HepG2 (cell line): Measurements from ENCODE around the gene TMEM95. TPM values are rescaled to one million over a fixed set of nuclear protein-coding genes. Genes with fewer than 3 reads are reported as not detected.

Experiments
- CEBPB ChIP-seq: IDR thresholded peaks from 2 replicates; pipeline ENCODE4 v1.6.1; 2011; ENCODE audit warnings: low read depth, low read length, improper control_type of control experiment, borderline replicate concordance
- CHD2 ChIP-seq: IDR thresholded peaks from 2 replicates; pipeline ENCODE4 v1.6.1; 2011; ENCODE audit warnings: low read depth, low read length, improper control_type of control experiment
- FOXM1 ChIP-seq: sonication (generic); formaldehyde crosslinking; IDR thresholded peaks from 2 replicates; pipeline ENCODE4 v1.5.0; 2020; ENCODE audit warnings: missing genetic modification reagents
- KLF6 ChIP-seq: IDR thresholded peaks from 2 replicates; pipeline ENCODE4 v1.8.0; 2016; ENCODE audit warnings: missing biosample characterization, missing genetic modification reagents
- MTF1 ChIP-seq: sonication (generic); formaldehyde crosslinking; IDR thresholded peaks from 2 replicates; pipeline ENCODE4 v1.5.0; 2020; ENCODE audit warnings: missing genetic modification reagents
- PPARG ChIP-seq: conservative IDR thresholded peaks from 2 replicates; pipeline ENCODE4 v1.6.1; 2016; ENCODE audit warnings: missing biosample characterization, missing genetic modification reagents
- RCOR2 ChIP-seq: IDR thresholded peaks from 2 replicates; pipeline ENCODE4 v1.6.1; 2016; ENCODE audit warnings: missing biosample characterization, missing genetic modification reagents
- TEAD3 ChIP-seq: optimal IDR thresholded peaks from 2 replicates; pipeline ENCODE3; 2016; ENCODE audit warnings: borderline replicate concordance
- THAP7 ChIP-seq: sonication (generic); formaldehyde crosslinking; IDR thresholded peaks from 2 replicates; pipeline ENCODE4 v1.8.1; 2023; ENCODE audit warnings: mild to moderate bottlenecking, missing genetic modification reagents
- ZBTB20 ChIP-seq: sonication (generic); formaldehyde crosslinking; IDR thresholded peaks from 2 replicates; pipeline ENCODE4 v1.8.1; 2023; ENCODE audit warnings: missing genetic modification reagents, low read depth, mild to moderate bottlenecking, borderline replicate concordance
- ZNF124 ChIP-seq: sonication (generic); formaldehyde crosslinking; IDR thresholded peaks from 2 replicates; pipeline ENCODE4 v1.4.0; 2020; ENCODE audit warnings: missing genetic modification reagents
- ZNF549 ChIP-seq: sonication (generic); formaldehyde crosslinking; IDR thresholded peaks from 2 replicates; pipeline ENCODE4 v1.5.0; 2020; ENCODE audit warnings: missing genetic modification reagents
- ZNF576 ChIP-seq: sonication (generic); formaldehyde crosslinking; IDR thresholded peaks from 2 replicates; pipeline ENCODE4 v1.4.0; 2020; ENCODE audit warnings: mild to moderate bottlenecking, missing genetic modification reagents
- ZNF609 ChIP-seq: sonication (generic); formaldehyde crosslinking; IDR thresholded peaks from 2 replicates; pipeline ENCODE4 v1.4.0; 2020; ENCODE audit warnings: mild to moderate bottlenecking, missing genetic modification reagents, borderline replicate concordance
- ZNF652 ChIP-seq: IDR thresholded peaks from 2 replicates; pipeline ENCODE4 v1.6.1; 2016; ENCODE audit warnings: low read depth, borderline replicate concordance
- ZNF777 ChIP-seq: sonication (generic); formaldehyde crosslinking; IDR thresholded peaks from 2 replicates; pipeline ENCODE4 v1.4.0; 2020; ENCODE audit warnings: missing genetic modification reagents
- polyA plus RNA-seq, 8 experiments: library from polyadenylated mRNA; depleted of rRNA in 3 of 8; stranded (reverse) in 7 of 8; unstranded in 1 of 8; fragments of >200 nt; fragmentation: Illumina TruSeq in 4 of 8; extraction: Trizol in 4 of 8; gene quantifications; 2 replicates each; pipeline versions ENCODE4 v1.2.1 to v1.2.3, GENCODE V29; 2011 to 2016; ENCODE audit warnings: low read depth in 4 of 8, missing spikeins in 1 of 8, mixed read lengths in 1 of 8; ENCODE audit not compliant: insufficient read depth in 1 of 8
- total RNA-seq, 5 experiments: library from RNA; depleted of rRNA; stranded (reverse); fragments of >200 nt; fragmentation: Illumina TruSeq; extraction: Trizol; gene quantifications; 2 replicates each; pipeline ENCODE4 v1.2.3, GENCODE V29; 2016; ENCODE audit warnings: low read depth in 1 of 5
- TF ChIP-seq, protein P1 (sequence below): sonication (generic); formaldehyde crosslinking; IDR thresholded peaks from 2 replicates; pipeline ENCODE4 v1.5.0; 2020; ENCODE audit warnings: missing genetic modification reagents
- TF ChIP-seq, protein P2 (sequence below): sonication (generic); formaldehyde crosslinking; IDR thresholded peaks from 2 replicates; pipeline ENCODE4 v1.5.0; 2020; ENCODE audit warnings: missing genetic modification reagents, mild to moderate bottlenecking, borderline replicate concordance
- TF ChIP-seq, protein P3 (sequence below): sonication (generic); formaldehyde crosslinking; IDR thresholded peaks from 2 replicates; pipeline ENCODE4 v1.4.0; 2020; ENCODE audit warnings: low read depth, missing genetic modification reagents

TMEM95 gene
- total and polyA plus RNA-seq, 2 of the 13 experiments (the other 11 are each of a cell fraction or from before 2014, with no cell fraction given) = not detected

GRCh38 chr17:7329374-7329996, 25.5 kb upstream of the TMEM95 start (continued):
- TF ChIP-seq RCOR2 = no peak
- no peak for TF ChIP-seq CHD2
- 0 out of 2 replicates have a peak, but pooled peaks have one; percentile 27 for TF ChIP-seq ZNF777 (CRISPR knock-in tag)
- peak; percentile 91 for TF ChIP-seq THAP7
- no peak for TF ChIP-seq ZBTB20 (CRISPR knock-in tag)
- no peak for TF ChIP-seq ZNF652 (CRISPR knock-in tag)
- TF ChIP-seq, protein P1, sequence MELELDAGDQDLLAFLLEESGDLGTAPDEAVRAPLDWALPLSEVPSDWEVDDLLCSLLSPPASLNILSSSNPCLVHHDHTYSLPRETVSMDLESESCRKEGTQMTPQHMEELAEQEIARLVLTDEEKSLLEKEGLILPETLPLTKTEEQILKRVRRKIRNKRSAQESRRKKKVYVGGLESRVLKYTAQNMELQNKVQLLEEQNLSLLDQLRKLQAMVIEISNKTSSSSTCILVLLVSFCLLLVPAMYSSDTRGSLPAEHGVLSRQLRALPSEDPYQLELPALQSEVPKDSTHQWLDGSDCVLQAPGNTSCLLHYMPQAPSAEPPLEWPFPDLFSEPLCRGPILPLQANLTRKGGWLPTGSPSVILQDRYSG (CRISPR knock-in tag) = no peak
- TF ChIP-seq ZNF124 (CRISPR knock-in tag) = no peak
- TF ChIP-seq ZNF576 (CRISPR knock-in tag) = no peak
- TF ChIP-seq MTF1 = no peak
- no peak for TF ChIP-seq CEBPB
- TF ChIP-seq PPARG = no peak
- TF ChIP-seq, protein P2, sequence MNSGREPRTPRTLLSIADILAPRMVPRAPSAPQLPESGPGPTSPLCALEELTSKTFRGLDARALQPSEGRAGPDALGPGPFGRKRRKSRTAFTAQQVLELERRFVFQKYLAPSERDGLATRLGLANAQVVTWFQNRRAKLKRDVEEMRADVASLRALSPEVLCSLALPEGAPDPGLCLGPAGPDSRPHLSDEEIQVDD (CRISPR knock-in tag) = no peak
- TF ChIP-seq, protein P3, sequence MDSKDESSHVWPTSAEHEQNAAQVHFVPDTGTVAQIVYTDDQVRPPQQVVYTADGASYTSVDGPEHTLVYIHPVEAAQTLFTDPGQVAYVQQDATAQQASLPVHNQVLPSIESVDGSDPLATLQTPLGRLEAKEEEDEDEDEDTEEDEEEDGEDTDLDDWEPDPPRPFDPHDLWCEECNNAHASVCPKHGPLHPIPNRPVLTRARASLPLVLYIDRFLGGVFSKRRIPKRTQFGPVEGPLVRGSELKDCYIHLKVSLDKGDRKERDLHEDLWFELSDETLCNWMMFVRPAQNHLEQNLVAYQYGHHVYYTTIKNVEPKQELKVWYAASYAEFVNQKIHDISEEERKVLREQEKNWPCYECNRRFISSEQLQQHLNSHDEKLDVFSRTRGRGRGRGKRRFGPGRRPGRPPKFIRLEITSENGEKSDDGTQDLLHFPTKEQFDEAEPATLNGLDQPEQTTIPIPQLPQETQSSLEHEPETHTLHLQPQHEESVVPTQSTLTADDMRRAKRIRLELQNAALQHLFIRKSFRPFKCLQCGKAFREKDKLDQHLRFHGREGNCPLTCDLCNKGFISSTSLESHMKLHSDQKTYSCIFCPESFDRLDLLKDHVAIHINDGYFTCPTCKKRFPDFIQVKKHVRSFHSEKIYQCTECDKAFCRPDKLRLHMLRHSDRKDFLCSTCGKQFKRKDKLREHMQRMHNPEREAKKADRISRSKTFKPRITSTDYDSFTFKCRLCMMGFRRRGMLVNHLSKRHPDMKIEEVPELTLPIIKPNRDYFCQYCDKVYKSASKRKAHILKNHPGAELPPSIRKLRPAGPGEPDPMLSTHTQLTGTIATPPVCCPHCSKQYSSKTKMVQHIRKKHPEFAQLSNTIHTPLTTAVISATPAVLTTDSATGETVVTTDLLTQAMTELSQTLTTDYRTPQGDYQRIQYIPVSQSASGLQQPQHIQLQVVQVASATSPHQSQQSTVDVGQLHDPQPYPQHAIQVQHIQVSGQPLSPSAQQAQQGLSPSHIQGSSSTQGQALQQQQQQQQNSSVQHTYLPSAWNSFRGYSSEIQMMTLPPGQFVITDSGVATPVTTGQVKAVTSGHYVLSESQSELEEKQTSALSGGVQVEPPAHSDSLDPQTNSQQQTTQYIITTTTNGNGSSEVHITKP (CRISPR knock-in tag) = peak; percentile 73; the same call in 1 of the 2 replicates
- no peak for TF ChIP-seq FOXM1 (CRISPR knock-in tag)
- TF ChIP-seq TEAD3 (CRISPR knock-in tag) = peak; percentile 86
- TF ChIP-seq ZNF549 = no peak
- TF ChIP-seq KLF6 (CRISPR knock-in tag) = 0 out of 2 replicates have a peak, but pooled peaks have one; percentile 39
- peak; percentile 57; the same call in 1 of the 2 replicates for TF ChIP-seq ZNF609 (CRISPR knock-in tag)
